Thyroid gland (tissue), 4 donors: Measurements from ENCODE around the gene UBE2D2. TPM values are rescaled to one million over a fixed set of nuclear protein-coding genes. Genes with fewer than 3 reads are reported as not detected.

Experiments
- DNase-seq, 2 donors: peaks; one replicate each; pipeline ENCODE4 v3.0.0-alpha.2; 2019
- H3K27ac ChIP-seq, 3 donors: fragments of 200-600 bp; sonication (generic); 1 replicate in 2 of 3; 2 replicates in 1 of 3; pipeline ENCODE4 v1.5.1; 2016 to 2019; ENCODE audit warnings: mild to moderate bottlenecking in 1 of 3, moderate library complexity in 1 of 3
- H3K27me3 ChIP-seq: fragments of 200-600 bp; sonication (generic); one replicate; pipeline ENCODE4 v1.5.1; 2019
- H3K36me3 ChIP-seq, 2 donors: fragments of 200-600 bp; sonication (generic); one replicate each; pipeline ENCODE4 v1.5.1; 2016 to 2019
- H3K4me1 ChIP-seq, 2 donors: fragments of 200-600 bp; sonication (generic); one replicate each; pipeline ENCODE4 v1.5.1; 2017 to 2019
- H3K4me3 ChIP-seq, 3 donors: fragments of 200-600 bp; sonication (generic); replicated peaks in 1 of 3; 1 replicate in 2 of 3; 2 replicates in 1 of 3; pipeline ENCODE4 v1.5.1; 2016; ENCODE audit warnings: mild to moderate bottlenecking in 1 of 3
- H3K9me3 ChIP-seq: fragments of 200-600 bp; sonication (generic); one replicate; pipeline ENCODE4 v1.5.1; 2017
- POLR2A ChIP-seq, 2 donors: fragments of 450-650 bp; IDR thresholded peaks; one replicate each; pipeline ENCODE4 v1.6.1; 2017; ENCODE audit warnings: antibody characterized with exemption in 2 of 2, mild to moderate bottlenecking in 2 of 2, moderate library complexity in 1 of 2
- WGBS, 2 donors: methylation state at CpG; one replicate each; pipeline ENCODE4 v1.1.5; 2017; 5-methylcytosine and 5-hydroxymethylcytosine counted together
- intact Hi-C: fragments of 100-400 bp; cut with DNase I; formaldehyde crosslinking; loops from one replicate; pipeline ENCODE4 v1.15.1; 2023
- total RNA-seq, 4 donors: library from RNA; depleted of rRNA; stranded (reverse); fragments of >200 nt; gene quantifications; one replicate each; pipeline ENCODE4 v1.2.3, GENCODE V29; 2016
- TF ChIP-seq, protein P1 (sequence below), 6 experiments: fragments of 200-600 bp in 3 of 6; fragments of 450-650 bp in 3 of 6; sonication (generic) in 3 of 6; IDR thresholded peaks; one replicate each; pipeline ENCODE4 v1.5.1; 2016 to 2019; ENCODE audit warnings: antibody characterized with exemption in 6 of 6, mild to moderate bottlenecking in 2 of 6, inconsistent platforms in 1 of 6, moderate library complexity in 1 of 6

UBE2D2 gene
- total RNA-seq, 4 donors from 2014 or later = 72.4 to 125 (median 99.5) TPM

DNA sequence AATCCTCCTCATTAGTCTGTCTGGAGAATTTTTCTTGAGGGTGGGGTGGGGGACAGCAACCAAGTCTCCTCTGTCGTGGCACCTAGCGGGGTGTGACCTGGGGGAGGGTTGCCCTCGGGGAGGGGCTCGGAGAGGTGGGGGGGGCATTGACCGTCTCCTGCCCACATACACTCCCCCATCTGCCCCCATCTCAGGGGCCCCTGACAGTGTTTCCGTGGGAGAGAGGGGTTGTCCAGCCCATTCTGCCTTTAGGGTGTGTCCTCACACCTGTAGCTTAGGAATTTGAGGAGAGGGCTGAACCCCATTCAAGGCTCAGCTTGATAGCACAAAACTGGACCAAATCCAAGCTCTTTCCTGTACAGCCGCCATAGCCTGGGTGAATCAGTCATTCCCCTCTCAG lies 81.1 kb downstream of the UBE2D2 start:
- WGBS, 2 donors = 55 to 56% methylated on average over 7 of the region's 7 CpGs
- peak overlapping the region; percentile 70 to 79 (median 78) for H3K27ac ChIP-seq

DNA sequence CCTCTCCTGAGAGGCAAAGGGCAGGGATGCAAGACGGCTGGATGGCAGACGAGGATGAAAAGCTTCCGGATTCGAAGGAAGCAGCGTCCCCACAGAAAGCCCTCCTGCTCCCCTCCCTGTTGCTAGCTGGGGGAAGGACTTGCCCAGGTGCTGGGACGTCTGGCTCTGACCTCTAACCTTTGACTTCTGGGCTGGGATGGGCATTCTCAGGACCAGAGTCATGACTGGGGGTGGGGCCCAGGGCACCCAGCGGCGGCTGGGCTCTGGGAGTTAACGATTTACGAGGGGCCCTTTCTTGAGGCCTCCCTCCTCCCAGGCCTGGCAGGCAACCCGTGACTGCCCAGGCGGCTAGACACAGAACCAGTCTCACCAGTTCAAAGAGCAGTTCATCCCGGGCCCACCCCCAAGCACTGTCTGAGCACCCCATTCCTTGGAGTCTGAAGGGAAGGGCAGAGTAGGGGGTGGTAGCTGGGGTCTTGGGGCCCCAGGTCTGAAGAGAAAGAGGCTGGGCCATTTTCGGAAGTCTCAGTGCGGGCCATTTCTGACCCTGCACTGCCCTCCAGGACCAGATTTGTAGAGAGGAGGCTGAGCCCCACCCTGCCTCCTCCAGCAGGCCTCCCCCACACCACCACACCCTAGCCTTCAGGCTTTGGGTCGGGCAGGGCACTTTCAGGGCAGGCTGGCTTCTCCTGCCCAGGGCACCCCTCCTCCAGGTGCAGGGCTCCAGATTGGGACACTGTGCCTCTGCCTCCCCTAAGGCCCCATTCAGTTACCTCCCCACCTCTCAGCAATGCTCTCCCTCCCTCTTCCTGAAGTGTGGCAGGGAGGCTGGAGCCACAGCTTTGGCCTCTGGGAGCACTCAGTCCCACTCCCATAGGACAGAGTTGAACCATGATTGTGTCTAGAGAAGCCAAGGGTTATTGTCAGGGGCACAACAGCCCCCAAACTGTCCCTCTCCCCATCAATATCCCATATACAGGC lies 82.0 kb downstream of the UBE2D2 start:
- Histone ChIP-seq H3K36me3 (no peaks in the 10 kb centered on the region), H3K27me3 (no peaks in the 10 kb centered on the region), H3K4me3 (no peak overlapping the region), H3K9me3 (no peaks in the 10 kb centered on the region), H3K27ac (peak overlapping the region; percentile 70 to 79 (median 78)), H3K4me1 (peaks cover 43 to 65% of the 10 kb centered on the region in 2 donors)
- peak; percentile 78 to 81 for DNase-seq
- WGBS, 2 donors = 56 to 59% methylated on average over 8 to 10 of the region's 16 CpGs
- intact Hi-C loops = no loop called here
- TF ChIP-seq, protein P1, sequence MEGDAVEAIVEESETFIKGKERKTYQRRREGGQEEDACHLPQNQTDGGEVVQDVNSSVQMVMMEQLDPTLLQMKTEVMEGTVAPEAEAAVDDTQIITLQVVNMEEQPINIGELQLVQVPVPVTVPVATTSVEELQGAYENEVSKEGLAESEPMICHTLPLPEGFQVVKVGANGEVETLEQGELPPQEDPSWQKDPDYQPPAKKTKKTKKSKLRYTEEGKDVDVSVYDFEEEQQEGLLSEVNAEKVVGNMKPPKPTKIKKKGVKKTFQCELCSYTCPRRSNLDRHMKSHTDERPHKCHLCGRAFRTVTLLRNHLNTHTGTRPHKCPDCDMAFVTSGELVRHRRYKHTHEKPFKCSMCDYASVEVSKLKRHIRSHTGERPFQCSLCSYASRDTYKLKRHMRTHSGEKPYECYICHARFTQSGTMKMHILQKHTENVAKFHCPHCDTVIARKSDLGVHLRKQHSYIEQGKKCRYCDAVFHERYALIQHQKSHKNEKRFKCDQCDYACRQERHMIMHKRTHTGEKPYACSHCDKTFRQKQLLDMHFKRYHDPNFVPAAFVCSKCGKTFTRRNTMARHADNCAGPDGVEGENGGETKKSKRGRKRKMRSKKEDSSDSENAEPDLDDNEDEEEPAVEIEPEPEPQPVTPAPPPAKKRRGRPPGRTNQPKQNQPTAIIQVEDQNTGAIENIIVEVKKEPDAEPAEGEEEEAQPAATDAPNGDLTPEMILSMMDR (IDR thresholded peaks at IDR 0.05) = no peak
- peak in 1 of 2 donors; percentile 25 for TF ChIP-seq POLR2A (IDR thresholded peaks at IDR 0.05)

More for the DNA sequence above, 81.1 kb downstream of the UBE2D2 start:
- TF ChIP-seq POLR2A (IDR thresholded peaks at IDR 0.05) = no peak
- TF ChIP-seq, protein P1 (IDR thresholded peaks at IDR 0.05) = no peak
- Histone ChIP-seq H3K4me3 (no peak overlapping the region), H3K36me3 (no peaks in the 10 kb centered on the region), H3K4me1 (peaks cover 47 to 68% of the 10 kb centered on the region in 2 donors), H3K27me3 (no peaks in the 10 kb centered on the region), H3K9me3 (no peaks in the 10 kb centered on the region)
- no peak for DNase-seq
- intact Hi-C loops = no loop called here

DNA sequence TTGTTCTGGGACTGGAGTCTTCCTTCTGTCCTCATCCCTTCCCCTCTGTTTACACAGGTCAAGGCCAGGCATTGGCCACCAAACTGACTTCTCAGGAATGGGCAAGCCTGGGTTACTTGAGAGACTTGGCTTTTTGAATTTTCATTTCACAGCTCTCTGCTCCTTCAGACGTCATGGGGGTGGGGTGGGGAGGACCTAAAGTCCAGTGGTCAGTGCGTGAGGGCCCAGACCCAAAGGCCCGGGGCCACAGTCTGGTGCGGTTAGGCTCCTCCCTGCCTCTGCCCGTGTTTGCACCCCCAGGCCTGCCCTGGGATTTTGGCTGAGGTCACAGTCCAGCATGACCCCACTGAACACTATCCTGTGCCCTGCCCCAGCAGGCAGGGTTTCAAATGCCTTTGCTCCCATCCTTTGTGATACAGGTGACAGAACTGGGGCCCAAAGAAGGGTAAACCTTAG lies 82.9 kb downstream of the UBE2D2 start:
- intact Hi-C loops = no loop called here
- TF ChIP-seq, protein P1 (IDR thresholded peaks at IDR 0.05) = no peak
- peak in 1 of 2 donors; percentile 17 for TF ChIP-seq POLR2A (IDR thresholded peaks at IDR 0.05)
- no peak overlapping the region for H3K4me3 ChIP-seq
- no peaks in the 10 kb centered on the region for H3K9me3 ChIP-seq
- H3K27me3 ChIP-seq = no peaks in the 10 kb centered on the region
- peak; percentile 40 to 52 for DNase-seq
- no peaks in the 10 kb centered on the region for H3K36me3 ChIP-seq
- peak overlapping the region; percentile 70 to 79 (median 78) for H3K27ac ChIP-seq
- peaks cover 34 to 56% of the 10 kb centered on the region in 2 donors for H3K4me1 ChIP-seq
- WGBS, 2 donors = 0 to 56% methylated on average over 1 to 5 of the region's 5 CpGs

DNA sequence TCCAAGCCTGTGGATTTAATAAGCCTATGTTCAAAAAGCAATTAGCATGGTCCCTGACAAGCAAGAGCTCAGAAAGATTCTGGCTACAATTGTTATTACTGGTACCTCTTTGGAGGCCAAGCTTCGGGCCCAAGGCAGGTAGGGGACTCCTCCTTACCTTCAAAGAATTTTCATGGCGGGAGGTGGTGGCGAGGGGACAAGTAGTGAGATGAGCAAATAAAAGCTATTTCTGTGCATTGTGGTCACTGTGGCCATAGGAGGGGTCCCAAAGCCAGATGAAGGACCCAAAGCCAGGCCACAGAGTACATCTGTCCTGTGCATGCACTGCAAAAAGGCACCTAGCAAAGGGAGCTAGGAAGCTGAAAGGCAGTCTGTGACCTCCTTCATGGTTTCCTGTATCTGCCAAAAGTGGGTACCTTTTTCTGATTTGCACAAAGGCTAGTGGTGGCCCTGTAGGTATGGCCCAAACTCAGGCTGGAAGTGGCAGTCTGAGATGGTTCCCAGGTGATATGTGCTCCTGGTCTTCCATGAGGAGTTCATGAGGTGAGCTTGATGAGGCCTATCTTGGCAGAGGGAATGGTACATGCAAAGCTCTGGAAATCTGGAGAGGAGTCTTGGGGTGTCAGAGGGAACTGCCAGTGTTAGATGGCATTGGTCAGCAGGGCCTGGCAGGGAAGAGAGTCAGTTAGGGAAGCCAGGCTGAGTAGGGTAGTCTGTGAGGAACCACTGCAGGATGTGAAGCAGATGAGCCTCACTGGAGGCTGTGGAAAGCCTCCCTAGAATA lies 83.7 kb downstream of the UBE2D2 start:
- Histone ChIP-seq H3K9me3 (no peaks in the 10 kb centered on the region), H3K36me3 (no peaks in the 10 kb centered on the region), H3K27ac (peak overlapping the region in 1 of 3 donors; percentile 70), H3K4me3 (no peak overlapping the region), H3K4me1 (peaks cover 27 to 48% of the 10 kb centered on the region in 2 donors), H3K27me3 (no peaks in the 10 kb centered on the region)
- 87 to 95% methylated on average over 3 of the region's 3 CpGs for WGBS, 2 donors
- intact Hi-C loops = no loop called here
- TF ChIP-seq, protein P1 (IDR thresholded peaks at IDR 0.05) = no peak
- no peak for TF ChIP-seq POLR2A (IDR thresholded peaks at IDR 0.05)
- DNase-seq = peak in 1 of 2 donors; percentile 2
